Measurements from ENCODE around the gene ATRNL1. TPM values are rescaled to one million over a fixed set of nuclear protein-coding genes. Genes with fewer than 3 reads are reported as not detected.

Gene ATRNL1
- total RNA-seq, 1 donor from 2014 or later: 15.5 TPM

DNA sequence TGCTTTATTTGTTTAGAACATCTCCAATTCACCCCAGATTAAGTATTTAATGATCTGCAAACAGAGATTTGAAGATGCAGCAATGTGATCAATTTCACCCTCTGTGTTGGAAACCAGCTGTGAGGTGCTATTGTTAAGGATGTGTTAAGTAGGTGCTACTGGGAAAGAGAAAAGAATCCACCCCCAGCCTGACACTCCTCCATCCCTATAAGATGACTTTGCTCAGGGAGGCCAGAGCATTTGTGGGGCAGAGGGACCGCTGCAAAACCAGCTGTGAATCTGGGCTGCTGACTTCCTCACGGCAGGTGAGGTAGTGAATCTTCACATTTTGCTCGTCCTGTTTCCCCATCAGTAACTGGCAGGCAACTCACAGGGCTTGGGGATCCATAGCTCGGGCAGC is 882.3 kb downstream of the ATRNL1 start:
- no peaks in the 10 kb centered on the region for H3K27me3 ChIP-seq
- intact Hi-C loops (cut with DNase I): no loop called here
- peak in 1 of 2 donors; percentile 20 for DNase-seq (ENCODE audit: extremely low spot score in 2 of 2)

GRCh38 chr10:115976342-115976741 is 883.2 kb downstream of the ATRNL1 start:
- no peaks in the 10 kb centered on the region for H3K4me1 ChIP-seq
- H3K4me3 ChIP-seq: no peak overlapping the region
- H3K9me3 ChIP-seq: no peaks in the 10 kb centered on the region
- DNase-seq (ENCODE audit: extremely low spot score in 2 of 2): peak; percentile 42 to 81
- H3K27ac ChIP-seq: no peak overlapping the region
- intact Hi-C loops (cut with DNase I): no loop called here
- TF ChIP-seq POLR2AphosphoS5 (IDR thresholded peaks at IDR 0.05; ENCODE audit: insufficient read depth in 1 of 2, low read depth in 1 of 2): no peak
- TF ChIP-seq POLR2A (IDR thresholded peaks at IDR 0.05): no peak
- TF ChIP-seq, protein P1, sequence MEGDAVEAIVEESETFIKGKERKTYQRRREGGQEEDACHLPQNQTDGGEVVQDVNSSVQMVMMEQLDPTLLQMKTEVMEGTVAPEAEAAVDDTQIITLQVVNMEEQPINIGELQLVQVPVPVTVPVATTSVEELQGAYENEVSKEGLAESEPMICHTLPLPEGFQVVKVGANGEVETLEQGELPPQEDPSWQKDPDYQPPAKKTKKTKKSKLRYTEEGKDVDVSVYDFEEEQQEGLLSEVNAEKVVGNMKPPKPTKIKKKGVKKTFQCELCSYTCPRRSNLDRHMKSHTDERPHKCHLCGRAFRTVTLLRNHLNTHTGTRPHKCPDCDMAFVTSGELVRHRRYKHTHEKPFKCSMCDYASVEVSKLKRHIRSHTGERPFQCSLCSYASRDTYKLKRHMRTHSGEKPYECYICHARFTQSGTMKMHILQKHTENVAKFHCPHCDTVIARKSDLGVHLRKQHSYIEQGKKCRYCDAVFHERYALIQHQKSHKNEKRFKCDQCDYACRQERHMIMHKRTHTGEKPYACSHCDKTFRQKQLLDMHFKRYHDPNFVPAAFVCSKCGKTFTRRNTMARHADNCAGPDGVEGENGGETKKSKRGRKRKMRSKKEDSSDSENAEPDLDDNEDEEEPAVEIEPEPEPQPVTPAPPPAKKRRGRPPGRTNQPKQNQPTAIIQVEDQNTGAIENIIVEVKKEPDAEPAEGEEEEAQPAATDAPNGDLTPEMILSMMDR (IDR thresholded peaks at IDR 0.05): no peak
- H3K36me3 ChIP-seq: no peaks in the 10 kb centered on the region
- no peaks in the 10 kb centered on the region for H3K27me3 ChIP-seq

More for the DNA sequence above, 882.3 kb downstream of the ATRNL1 start:
- Histone ChIP-seq H3K36me3 (no peaks in the 10 kb centered on the region), H3K27ac (no peak overlapping the region), H3K4me1 (no peaks in the 10 kb centered on the region), H3K9me3 (no peaks in the 10 kb centered on the region), H3K4me3 (no peak overlapping the region)
- TF ChIP-seq POLR2A (IDR thresholded peaks at IDR 0.05): no peak
- TF ChIP-seq POLR2AphosphoS5 (IDR thresholded peaks at IDR 0.05; ENCODE audit: insufficient read depth in 1 of 2, low read depth in 1 of 2): no peak
- TF ChIP-seq, protein P1 (IDR thresholded peaks at IDR 0.05): no peak

- Histone ChIP-seq H3K4me1 (no peaks in the 10 kb centered on the region), H3K27me3 (no peaks in the 10 kb centered on the region), H3K36me3 (no peaks in the 10 kb centered on the region), H3K9me3 (no peaks in the 10 kb centered on the region), H3K27ac (no peak overlapping the region), H3K4me3 (no peak overlapping the region)
- intact Hi-C loops (cut with DNase I): no loop called here
- no peak for DNase-seq (ENCODE audit: extremely low spot score in 2 of 2)
- no peak for TF ChIP-seq POLR2A (IDR thresholded peaks at IDR 0.05)
- TF ChIP-seq, protein P1 (IDR thresholded peaks at IDR 0.05): no peak
- no peak for TF ChIP-seq POLR2AphosphoS5 (IDR thresholded peaks at IDR 0.05; ENCODE audit: insufficient read depth in 1 of 2, low read depth in 1 of 2)
These were observed 884.7 kb downstream of the ATRNL1 start for GRCh38 chr10:115977855-115978254.

DNA sequence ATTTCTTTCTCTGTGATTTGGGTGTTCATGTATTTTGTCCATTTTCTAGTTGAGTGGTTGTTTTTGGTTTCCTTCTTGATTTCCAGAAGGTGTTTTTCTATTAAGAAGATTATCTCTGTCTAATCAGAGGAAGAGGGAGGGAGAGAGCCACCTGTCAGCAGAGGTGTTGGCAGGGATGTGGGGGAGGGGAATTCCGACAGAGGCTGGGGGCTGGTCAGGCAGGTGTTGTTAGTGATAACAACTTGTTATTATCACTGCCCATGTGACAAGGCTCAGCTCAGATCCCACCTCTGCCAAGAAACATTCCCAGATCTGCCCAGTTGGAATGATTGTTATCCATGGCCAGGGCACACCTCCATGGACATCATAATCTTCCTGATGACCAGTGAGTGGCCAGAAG is 886.4 kb downstream of the ATRNL1 start:
- H3K4me1 ChIP-seq: no peaks in the 10 kb centered on the region
- DNase-seq (ENCODE audit: extremely low spot score in 2 of 2): no peak
- no peaks in the 10 kb centered on the region for H3K27me3 ChIP-seq
- intact Hi-C loops (cut with DNase I): no loop called here
- no peaks in the 10 kb centered on the region for H3K9me3 ChIP-seq
- no peak overlapping the region for H3K27ac ChIP-seq
- H3K36me3 ChIP-seq: no peaks in the 10 kb centered on the region
- no peak for TF ChIP-seq POLR2AphosphoS5 (IDR thresholded peaks at IDR 0.05; ENCODE audit: insufficient read depth in 1 of 2, low read depth in 1 of 2)
- TF ChIP-seq, protein P1 (IDR thresholded peaks at IDR 0.05): no peak
- TF ChIP-seq POLR2A (IDR thresholded peaks at IDR 0.05): no peak
- no peak overlapping the region for H3K4me3 ChIP-seq

GRCh38 chr10:115980470-115980869 is 887.3 kb downstream of the ATRNL1 start:
- Histone ChIP-seq H3K27ac (no peak overlapping the region), H3K9me3 (no peaks in the 10 kb centered on the region), H3K4me3 (no peak overlapping the region), H3K36me3 (no peaks in the 10 kb centered on the region), H3K4me1 (no peaks in the 10 kb centered on the region), H3K27me3 (no peaks in the 10 kb centered on the region)
- no peak for DNase-seq (ENCODE audit: extremely low spot score in 2 of 2)
- intact Hi-C loops (cut with DNase I): no loop called here
- TF ChIP-seq POLR2AphosphoS5 (IDR thresholded peaks at IDR 0.05; ENCODE audit: insufficient read depth in 1 of 2, low read depth in 1 of 2) (no peak), POLR2A (IDR thresholded peaks at IDR 0.05) (no peak)
- TF ChIP-seq, protein P1 (IDR thresholded peaks at IDR 0.05): no peak
